ENCODE measurements around the gene ZNF608. TPM values are rescaled to one million over a fixed set of nuclear protein-coding genes. Genes with fewer than 3 reads are reported as not detected.

ZNF608 gene
- total RNA-seq, 6 experiments from 2014 or later, result 3.9 to 6.5 (median 4.9) TPM

- H3K27me3 ChIP-seq, result no peaks in the 10 kb centered on the region
- intact Hi-C loops (cut with DNase I), result loop anchor here in 1 of 2 donors (10.0 kb wide), 1 partner anchor 129 kb away; no protein-coding TSS in a partner anchor
- no peak for ATAC-seq
- TF ChIP-seq POLR2A (IDR thresholded peaks at IDR 0.05), result no peak
- no peak for TF ChIP-seq CTCF (IDR thresholded peaks at IDR 0.05)
- no peak overlapping the region for H3K27ac ChIP-seq
- no peak overlapping the region for H3K4me3 ChIP-seq
- 73% methylated on average over 3 of the region's 3 CpGs for WGBS (ENCODE audit: insufficient coverage, low coverage, low lambda C conversion rate, missing lambda C conversion rate)
- no peak for DNase-seq
- H3K9me3 ChIP-seq, result no peaks in the 10 kb centered on the region
- no peaks in the 10 kb centered on the region for H3K4me1 ChIP-seq
- H3K36me3 ChIP-seq, result no peaks in the 10 kb centered on the region
Measured at GRCh38 chr5:124755565-124755964, 9.1 kb upstream of the ZNF608 start.

DNA sequence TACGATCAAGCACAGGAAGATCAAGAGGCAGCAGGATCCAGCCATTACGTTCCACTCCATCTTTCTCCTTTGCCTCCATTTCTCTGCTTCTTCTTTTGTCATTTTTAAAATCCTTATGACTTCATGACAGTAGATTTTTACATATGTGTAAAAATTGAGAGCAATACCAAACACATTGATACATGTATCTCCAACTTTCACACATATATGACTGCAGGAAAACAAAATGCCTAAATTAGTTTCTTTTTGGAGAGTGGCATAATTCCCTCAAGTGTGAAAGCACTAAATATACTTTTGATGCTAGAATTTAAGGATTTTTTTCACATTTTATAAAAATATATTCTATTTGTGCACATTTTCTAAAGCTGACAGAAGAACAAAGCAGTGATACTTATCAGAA, 8.6 kb upstream of the ZNF608 start:
- Histone ChIP-seq H3K9me3 (no peaks in the 10 kb centered on the region), H3K27ac (no peak overlapping the region), H3K27me3 (no peaks in the 10 kb centered on the region), H3K4me3 (no peak overlapping the region), H3K4me1 (no peaks in the 10 kb centered on the region), H3K36me3 (no peaks in the 10 kb centered on the region)
- TF ChIP-seq CTCF (IDR thresholded peaks at IDR 0.05) (no peak), POLR2A (IDR thresholded peaks at IDR 0.05) (no peak)
- intact Hi-C loops (cut with DNase I), result loop anchor here in 1 of 2 donors (10.0 kb wide), 1 partner anchor 130 kb away; no protein-coding TSS in a partner anchor
- 84% methylated on average over 2 of the region's 2 CpGs for WGBS (ENCODE audit: insufficient coverage, low coverage, low lambda C conversion rate, missing lambda C conversion rate)
- ATAC-seq (no peak), DNase-seq (no peak)

GRCh38 chr5:124754206-124754927, 7.9 kb upstream of the ZNF608 start:
- H3K27ac ChIP-seq, result no peak overlapping the region
- no peak overlapping the region for H3K4me3 ChIP-seq
- intact Hi-C loops (cut with DNase I), result loop anchor here in 1 of 2 donors (10.0 kb wide), 1 partner anchor 130 kb away; no protein-coding TSS in a partner anchor
- ATAC-seq (no peak), DNase-seq (no peak)
- H3K4me1 ChIP-seq, result peaks cover 0 to 5% (median 0%) of the 10 kb centered on the region in 4 donors
- WGBS (ENCODE audit: insufficient coverage, low coverage, low lambda C conversion rate, missing lambda C conversion rate), result 65% methylated on average over 6 of the region's 7 CpGs
- no peaks in the 10 kb centered on the region for H3K27me3 ChIP-seq
- no peak for TF ChIP-seq CTCF (IDR thresholded peaks at IDR 0.05)
- no peak for TF ChIP-seq POLR2A (IDR thresholded peaks at IDR 0.05)
- no peaks in the 10 kb centered on the region for H3K9me3 ChIP-seq
- no peaks in the 10 kb centered on the region for H3K36me3 ChIP-seq

GRCh38 chr5:124752854-124753720, 6.6 kb upstream of the ZNF608 start:
- H3K9me3 ChIP-seq, result no peaks in the 10 kb centered on the region
- no peaks in the 10 kb centered on the region for H3K27me3 ChIP-seq
- intact Hi-C loops (cut with DNase I), result loop anchor here in 1 of 2 donors (10.0 kb wide), 1 partner anchor 132 kb away; no protein-coding TSS in a partner anchor
- WGBS (ENCODE audit: insufficient coverage, low coverage, low lambda C conversion rate, missing lambda C conversion rate), result 65% methylated on average over 6 of the region's 6 CpGs
- no peaks in the 10 kb centered on the region for H3K36me3 ChIP-seq
- TF ChIP-seq POLR2A (IDR thresholded peaks at IDR 0.05), result no peak
- TF ChIP-seq CTCF (IDR thresholded peaks at IDR 0.05), result no peak
- no peak overlapping the region for H3K27ac ChIP-seq
- H3K4me3 ChIP-seq, result no peak overlapping the region
- ATAC-seq (no peak), DNase-seq (no peak)
- H3K4me1 ChIP-seq, result peaks cover 0 to 8% (median 0%) of the 10 kb centered on the region in 4 donors

Data from right lobe of liver (tissue), 6 donors.